Endothelial cell of umbilical vein (primary cell): ENCODE data around the gene DPF3. TPM values are rescaled to one million over a fixed set of nuclear protein-coding genes. Genes with fewer than 3 reads are reported as not detected.

Experiments
- BruUV-seq: library from RNA; stranded (reverse); fragments of 400-500 nt; replicated peaks from 2 replicates; lab custom pipeline; 2021; lab: Mats Ljungman, UMichigan
- CTCF ChIA-PET: fragments of 300-600, 350-600 bp; sonication (Branson Sonifier 250); formaldehyde crosslinking; loops from one replicate; lab custom pipeline; 2021; ENCODE audit warnings: antibody characterized with exemption, inconsistent platforms; lab: Charles Lee
- POLR2A ChIA-PET: fragments of 300-600, 350-600 bp; sonication (Branson Sonifier 250); formaldehyde crosslinking; loops from one replicate; lab custom pipeline; 2021; ENCODE audit warnings: antibody characterized with exemption, inconsistent platforms; lab: Charles Lee
- DNase-seq: peaks from one replicate; pipeline ENCODE4 v3.0.0-alpha.2; 2011; ENCODE audit warnings: low read depth, low spot score
- FAIRE-seq: peaks from 2 replicates; lab custom pipeline; 2011; peaks lifted over from hg19 to GRCh38; lab: Jason Lieb, UNC
- H2AFZ ChIP-seq: 2 replicates; pipeline ENCODE4 v1.6.0; 2012; ENCODE audit warnings: low read depth, low read length, control low read depth, inconsistent platforms
- H3K27ac ChIP-seq: 2 replicates; pipeline ENCODE4 v1.5.1; 2011; ENCODE audit warnings: low read depth, mild to moderate bottlenecking, control low read depth, low read length, moderate library complexity; ENCODE audit not compliant: insufficient read depth
- H3K27me3 ChIP-seq, 2 experiments: 2 replicates each; pipeline versions ENCODE4 v1.6.0 to v1.6.1; 2011; ENCODE audit warnings: low read length in 2 of 2, mixed read lengths in 1 of 2; ENCODE audit not compliant: control insufficient read depth in 2 of 2, insufficient read depth in 2 of 2
- H3K36me3 ChIP-seq, 2 experiments: 2 replicates in 1 of 2; 3 replicates in 1 of 2; pipeline ENCODE4 v1.5.1; 2011; ENCODE audit warnings: low read length in 2 of 2, mild to moderate bottlenecking in 1 of 2, moderate library complexity in 1 of 2; ENCODE audit not compliant: control insufficient read depth in 2 of 2, insufficient read depth in 2 of 2; ENCODE audit errors: extremely low read depth in 1 of 2
- H3K4me1 ChIP-seq: 3 replicates; pipeline ENCODE4 v1.5.1; 2011; ENCODE audit warnings: mild to moderate bottlenecking, low read length; ENCODE audit not compliant: control insufficient read depth, insufficient read depth; ENCODE audit errors: extremely low read depth
- H3K4me2 ChIP-seq: 2 replicates; pipeline ENCODE4 v1.6.1; 2011; ENCODE audit warnings: low read length, control low read depth, mixed read lengths; ENCODE audit not compliant: insufficient read depth
- H3K4me3 ChIP-seq, 3 experiments: fragments of 200-600 bp in 1 of 3; sonication (generic), shearing (Covaris generic) in 1 of 3; replicated peaks in 1 of 3; 2 replicates each; pipeline ENCODE4 v1.5.1; 2011 to 2016; ENCODE audit warnings: control low read depth in 3 of 3, low read length in 3 of 3, mild to moderate bottlenecking in 2 of 3, inconsistent platforms in 1 of 3, low read depth in 1 of 3, moderate library complexity in 1 of 3; ENCODE audit not compliant: insufficient read depth in 1 of 3
- H3K79me2 ChIP-seq: 2 replicates; pipeline ENCODE4 v1.6.0; 2012; ENCODE audit warnings: low read length, inconsistent platforms; ENCODE audit not compliant: control insufficient read depth, insufficient read depth
- H3K9ac ChIP-seq: replicated peaks from 2 replicates; pipeline ENCODE3; 2011; ENCODE audit warnings: low read length, control low read depth; ENCODE audit not compliant: insufficient read depth; ENCODE audit errors: extremely low read depth
- H3K9me1 ChIP-seq: replicated peaks from 3 replicates; pipeline ENCODE4 v1.6.0; 2011; ENCODE audit warnings: mild to moderate bottlenecking, low read length; ENCODE audit not compliant: control insufficient read depth, insufficient read depth; ENCODE audit errors: extremely low read depth
- H3K9me3 ChIP-seq: replicated peaks from 2 replicates; pipeline ENCODE4 v1.5.1; 2012; ENCODE audit warnings: low read length, inconsistent platforms; ENCODE audit not compliant: control insufficient read depth, insufficient read depth
- H4K20me1 ChIP-seq: replicated peaks from 2 replicates; pipeline ENCODE3; 2011; ENCODE audit warnings: mild to moderate bottlenecking, low read length; ENCODE audit not compliant: control insufficient read depth, insufficient read depth; ENCODE audit errors: extremely low read depth
- CTCF ChIP-seq, 2 donors: IDR thresholded peaks; 1 replicate in 1 of 2; 2 replicates in 1 of 2; pipeline ENCODE4 v1.5.1; 2011; ENCODE audit warnings: low read length in 2 of 2, mild to moderate bottlenecking in 2 of 2, moderate library complexity in 2 of 2, control low read depth in 1 of 2, inconsistent platforms in 1 of 2, low read depth in 1 of 2; ENCODE audit not compliant: insufficient read depth in 1 of 2; ENCODE audit errors: extremely low read depth in 1 of 2
- EZH2 ChIP-seq: IDR thresholded peaks from 2 replicates; pipeline ENCODE4 v1.6.1; 2012; ENCODE audit warnings: borderline replicate concordance, low read depth, mild to moderate bottlenecking, moderate library complexity, low read length, inconsistent platforms; ENCODE audit not compliant: severe bottlenecking
- FOS ChIP-seq: IDR thresholded peaks from 2 replicates; pipeline ENCODE4 v1.6.1; 2011; ENCODE audit warnings: mild to moderate bottlenecking, low read length, moderate library complexity, borderline replicate concordance; ENCODE audit not compliant: insufficient read depth
- GATA2 ChIP-seq: IDR thresholded peaks from 2 replicates; pipeline ENCODE4 v1.7.0; 2011; ENCODE audit warnings: low read depth, mild to moderate bottlenecking, moderate library complexity, mixed read lengths, low read length; ENCODE audit not compliant: insufficient read length, insufficient read depth
- JUN ChIP-seq: IDR thresholded peaks from 2 replicates; pipeline ENCODE4 v1.6.1; 2011; ENCODE audit warnings: borderline replicate concordance, low read depth; ENCODE audit not compliant: insufficient read length, insufficient read depth
- MAX ChIP-seq: IDR thresholded peaks from 2 replicates; pipeline ENCODE4 v1.6.1; 2011; ENCODE audit not compliant: insufficient read depth, insufficient read length
- MYC ChIP-seq: IDR thresholded peaks from one replicate; pipeline ENCODE4 v1.6.1; 2011; ENCODE audit warnings: mild to moderate bottlenecking, low read depth, low read length
- POLR2A ChIP-seq: IDR thresholded peaks from 2 replicates; pipeline ENCODE4 v1.6.1; 2012; ENCODE audit warnings: low read depth, mild to moderate bottlenecking, control low read depth, low read length
- POLR2AphosphoS5 ChIP-seq: IDR thresholded peaks from 2 replicates; pipeline ENCODE4 v1.6.1; 2012; ENCODE audit warnings: low read depth, mild to moderate bottlenecking, control low read depth, low read length, moderate library complexity; ENCODE audit not compliant: insufficient read depth
- dilution Hi-C: fragments of 300-500 bp; cut with MboI; formaldehyde crosslinking; loops from one replicate; pipeline ENCODE4 v1.15.0; 2019; ENCODE audit warnings: low sequenced_read_pairs; ENCODE audit not compliant: extremely low pct_ligation_motif_present
- intact Hi-C: fragments of 100-400 bp; cut with micrococcal nuclease; formaldehyde crosslinking; loops from one replicate; pipeline ENCODE4 v1.10.0; 2022
- polyA plus RNA-seq, 4 experiments: library from polyadenylated mRNA; depleted of rRNA in 3 of 4; stranded (reverse) in 3 of 4; unstranded in 1 of 4; fragments of >200 nt; gene quantifications; 2 replicates each; pipeline versions ENCODE4 v1.2.1 to v1.2.3, GENCODE V29; 2011 to 2012; ENCODE audit warnings: missing spikeins in 1 of 4
- total RNA-seq: library from RNA; stranded (reverse); gene quantifications from 2 replicates; pipeline ENCODE4 v1.2.3, GENCODE V29; 2021

Gene DPF3
- total and polyA plus RNA-seq, 2 donors (not counting 3 experiments of a cell fraction or from before 2014, with no cell fraction given): 2.4 to 3.5 TPM

GRCh38 chr14:72902801-72903530, 9.1 kb upstream of the DPF3 start:
- intact Hi-C loops (no loop called here), dilution Hi-C loops (no loop called here)
- no peak for FAIRE-seq
- no peaks in the 10 kb centered on the region for H3K79me2 ChIP-seq
- no peak overlapping the region for H3K9ac ChIP-seq
- H3K27me3 ChIP-seq: no peaks in the 10 kb centered on the region
- H3K36me3 ChIP-seq: no peaks in the 10 kb centered on the region
- H4K20me1 ChIP-seq: no peaks in the 10 kb centered on the region
- POLR2A ChIA-PET: interaction anchor here (0.7 kb wide), 1 partner anchor 9 kb away, joined by 3 read pairs; the partner anchor contains the start of gene DPF3
- BruUV-seq: no TSS peak
- no peaks in the 10 kb centered on the region for H3K4me1 ChIP-seq
- CTCF ChIA-PET: interaction anchor here (0.5 to 5.0 kb wide), 8 partner anchors 10 to 388 kb away, joined by 3 to 377 read pairs (median 6); partner anchors contain the start of gene DPF3
- no peak for TF ChIP-seq MAX
- TF ChIP-seq POLR2AphosphoS5: no peak
- no peak for TF ChIP-seq EZH2
- TF ChIP-seq CTCF (IDR thresholded peaks at IDR 0.05; ENCODE audit: extremely low read depth in 1 of 2, insufficient read depth in 1 of 2, low read depth in 1 of 2, low read length in 2 of 2): no peak
- TF ChIP-seq FOS: no peak
- TF ChIP-seq MYC: no peak
- TF ChIP-seq POLR2A: no peak
- no peak for TF ChIP-seq JUN
- TF ChIP-seq GATA2: no peak
- H3K4me2 ChIP-seq: no peak overlapping the region
- no peak overlapping the region for H3K4me3 ChIP-seq
- H3K9me1 ChIP-seq: no peaks in the 10 kb centered on the region
- H3K9me3 ChIP-seq: no peaks in the 10 kb centered on the region
- no peak overlapping the region for H2AFZ ChIP-seq
- no peak overlapping the region for H3K27ac ChIP-seq
- no peak for DNase-seq
